Keratinocyte (primary cell): Measurements from ENCODE around the gene KCNT2. TPM values are rescaled to one million over a fixed set of nuclear protein-coding genes. Genes with fewer than 3 reads are reported as not detected.

Source experiments
- DNase-seq: peaks from one replicate; pipeline ENCODE4 v3.0.0-alpha.2; 2011; ENCODE audit warnings: low read depth, missing footprints, low spot score
- FAIRE-seq: peaks from 2 replicates; lab custom pipeline; 2011; peaks lifted over from hg19 to GRCh38; lab: Jason Lieb, UNC
- H2AFZ ChIP-seq: 2 replicates; pipeline ENCODE4 v1.6.0; 2012; ENCODE audit warnings: low read length, control low read depth, inconsistent platforms; ENCODE audit not compliant: control insufficient read depth
- H3K27ac ChIP-seq: 2 replicates; pipeline ENCODE4 v1.5.1; 2011; ENCODE audit warnings: low read length; ENCODE audit not compliant: control insufficient read depth, insufficient read depth
- H3K27me3 ChIP-seq: 3 replicates; pipeline ENCODE4 v1.6.0; 2011; ENCODE audit warnings: low read length; ENCODE audit not compliant: control insufficient read depth, insufficient read depth; ENCODE audit errors: extremely low read depth
- H3K36me3 ChIP-seq, 2 experiments: 2 replicates in 1 of 2; 3 replicates in 1 of 2; pipeline ENCODE4 v1.5.1; 2011; ENCODE audit warnings: low read length in 2 of 2, mild to moderate bottlenecking in 1 of 2; ENCODE audit not compliant: control insufficient read depth in 2 of 2, insufficient read depth in 2 of 2; ENCODE audit errors: extremely low read depth in 1 of 2
- H3K4me1 ChIP-seq: 3 replicates; pipeline ENCODE4 v1.5.1; 2011; ENCODE audit warnings: low read length; ENCODE audit not compliant: control insufficient read depth, insufficient read depth; ENCODE audit errors: extremely low read depth
- H3K4me2 ChIP-seq: 3 replicates; pipeline ENCODE4 v1.6.0; 2011; ENCODE audit warnings: low read depth, low read length; ENCODE audit not compliant: control insufficient read depth, insufficient read depth; ENCODE audit errors: extremely low read depth
- H3K4me3 ChIP-seq, 3 experiments: fragments of 200-600 bp in 1 of 3; sonication (generic) in 1 of 3; 2 replicates in 2 of 3; 3 replicates in 1 of 3; pipeline ENCODE4 v1.5.1; 2011 to 2016; ENCODE audit warnings: low read length in 3 of 3, mild to moderate bottlenecking in 3 of 3, control low read depth in 2 of 3, inconsistent platforms in 1 of 3, low read depth in 1 of 3, mixed read lengths in 1 of 3, mixed run types in 1 of 3, moderate library complexity in 1 of 3; ENCODE audit not compliant: control insufficient read depth in 2 of 3, insufficient read depth in 2 of 3; ENCODE audit errors: extremely low read depth in 1 of 3
- H3K79me2 ChIP-seq: 2 replicates; pipeline ENCODE4 v1.6.0; 2012; ENCODE audit warnings: low read length; ENCODE audit not compliant: control insufficient read depth, insufficient read depth
- H3K9ac ChIP-seq: 3 replicates; pipeline ENCODE4 v1.6.0; 2011; ENCODE audit warnings: low read length; ENCODE audit not compliant: control insufficient read depth, insufficient read depth; ENCODE audit errors: extremely low read depth
- H3K9me1 ChIP-seq: 3 replicates; pipeline ENCODE4 v1.6.0; 2011; ENCODE audit warnings: low read length; ENCODE audit not compliant: control insufficient read depth, insufficient read depth; ENCODE audit errors: extremely low read depth
- H3K9me3 ChIP-seq: 2 replicates; pipeline ENCODE4 v1.5.1; 2012; ENCODE audit warnings: low read depth, low read length; ENCODE audit not compliant: control insufficient read depth
- H4K20me1 ChIP-seq: 3 replicates; pipeline ENCODE4 v1.6.0; 2011; ENCODE audit warnings: low read length; ENCODE audit not compliant: control insufficient read depth, insufficient read depth; ENCODE audit errors: extremely low read depth
- EZH2 ChIP-seq: IDR thresholded peaks from one replicate; pipeline ENCODE4 v1.6.1; 2012; ENCODE audit warnings: inconsistent platforms, mild to moderate bottlenecking, low read length, moderate library complexity
- dilution Hi-C: fragments of 300-500 bp; cut with MboI; formaldehyde crosslinking; loops from one replicate; pipeline ENCODE4 v1.7.0; 2020; ENCODE audit warnings: low sequenced_read_pairs; ENCODE audit not compliant: extremely low pct_ligation_motif_present
- polyA plus RNA-seq, 5 experiments: library from polyadenylated mRNA; depleted of rRNA in 3 of 5; stranded (reverse) in 3 of 5; stranded (forward) in 1 of 5; unstranded in 1 of 5; fragments of >200 nt; gene quantifications; 1 replicate in 1 of 5; 2 replicates in 3 of 5; 3 replicates in 1 of 5; pipeline versions ENCODE4 v1.2.1 to v1.2.3, GENCODE V29; 2011 to 2012; ENCODE audit warnings: missing spikeins in 2 of 5, low read depth in 1 of 5, low replicate concordance in 1 of 5
- TF ChIP-seq, protein P1 (sequence below), 3 experiments: IDR thresholded peaks in 1 of 3; conservative IDR thresholded peaks in 1 of 3; optimal IDR thresholded peaks in 1 of 3; 2 replicates in 2 of 3; 3 replicates in 1 of 3; pipeline versions ENCODE3 to v1.5.1; 2011; ENCODE audit warnings: low read length in 3 of 3, mild to moderate bottlenecking in 3 of 3, moderate library complexity in 2 of 3, control low read depth in 1 of 3, inconsistent platforms in 1 of 3; ENCODE audit not compliant: insufficient read depth in 2 of 3; ENCODE audit errors: extremely low read depth in 1 of 3

Gene KCNT2
- polyA plus RNA-seq, 1 donor (not counting 4 experiments of a cell fraction or from before 2014, with no cell fraction given): not detected

DNA sequence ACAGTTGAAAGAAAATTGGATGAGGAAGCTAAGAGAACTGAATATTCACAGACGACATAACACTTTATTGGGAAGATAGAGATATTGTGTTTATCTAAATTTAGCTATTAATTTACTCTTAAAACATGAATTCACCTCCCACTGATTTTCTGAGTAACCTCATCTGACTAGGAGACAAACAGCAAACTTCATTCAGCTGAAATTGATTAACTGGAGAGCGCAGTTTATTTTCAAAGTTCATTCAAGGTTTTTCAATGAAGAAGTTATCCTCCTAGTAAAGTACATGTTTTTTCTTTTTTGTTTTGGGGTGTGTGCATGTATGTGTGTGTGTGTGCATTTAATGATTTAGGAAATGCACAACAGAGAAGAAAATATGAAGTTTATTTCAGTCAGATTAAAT is 215.0 kb downstream of the KCNT2 start:
- dilution Hi-C loops: no loop called here
- Histone ChIP-seq H3K9me1 (no peaks in the 10 kb centered on the region), H3K4me1 (no peaks in the 10 kb centered on the region), H3K79me2 (no peaks in the 10 kb centered on the region), H3K27me3 (no peaks in the 10 kb centered on the region), H3K4me3 (no peak overlapping the region), H4K20me1 (no peaks in the 10 kb centered on the region), H3K4me2 (no peak overlapping the region), H3K27ac (no peak overlapping the region), H3K9ac (no peak overlapping the region), H3K36me3 (no peaks in the 10 kb centered on the region), H2AFZ (no peak overlapping the region), H3K9me3 (no peaks in the 10 kb centered on the region)
- no peak for FAIRE-seq
- DNase-seq: no peak
- TF ChIP-seq, protein P1, sequence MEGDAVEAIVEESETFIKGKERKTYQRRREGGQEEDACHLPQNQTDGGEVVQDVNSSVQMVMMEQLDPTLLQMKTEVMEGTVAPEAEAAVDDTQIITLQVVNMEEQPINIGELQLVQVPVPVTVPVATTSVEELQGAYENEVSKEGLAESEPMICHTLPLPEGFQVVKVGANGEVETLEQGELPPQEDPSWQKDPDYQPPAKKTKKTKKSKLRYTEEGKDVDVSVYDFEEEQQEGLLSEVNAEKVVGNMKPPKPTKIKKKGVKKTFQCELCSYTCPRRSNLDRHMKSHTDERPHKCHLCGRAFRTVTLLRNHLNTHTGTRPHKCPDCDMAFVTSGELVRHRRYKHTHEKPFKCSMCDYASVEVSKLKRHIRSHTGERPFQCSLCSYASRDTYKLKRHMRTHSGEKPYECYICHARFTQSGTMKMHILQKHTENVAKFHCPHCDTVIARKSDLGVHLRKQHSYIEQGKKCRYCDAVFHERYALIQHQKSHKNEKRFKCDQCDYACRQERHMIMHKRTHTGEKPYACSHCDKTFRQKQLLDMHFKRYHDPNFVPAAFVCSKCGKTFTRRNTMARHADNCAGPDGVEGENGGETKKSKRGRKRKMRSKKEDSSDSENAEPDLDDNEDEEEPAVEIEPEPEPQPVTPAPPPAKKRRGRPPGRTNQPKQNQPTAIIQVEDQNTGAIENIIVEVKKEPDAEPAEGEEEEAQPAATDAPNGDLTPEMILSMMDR (optimal IDR thresholded peaks at IDR 0.05 in 1 of 3, IDR thresholded peaks at IDR 0.05 in 1 of 3, conservative IDR thresholded peaks at IDR 0.05 in 1 of 3; ENCODE audit: extremely low read depth in 1 of 3, insufficient read depth in 2 of 3, low read length in 3 of 3): no peak
- TF ChIP-seq EZH2: no peak

DNA sequence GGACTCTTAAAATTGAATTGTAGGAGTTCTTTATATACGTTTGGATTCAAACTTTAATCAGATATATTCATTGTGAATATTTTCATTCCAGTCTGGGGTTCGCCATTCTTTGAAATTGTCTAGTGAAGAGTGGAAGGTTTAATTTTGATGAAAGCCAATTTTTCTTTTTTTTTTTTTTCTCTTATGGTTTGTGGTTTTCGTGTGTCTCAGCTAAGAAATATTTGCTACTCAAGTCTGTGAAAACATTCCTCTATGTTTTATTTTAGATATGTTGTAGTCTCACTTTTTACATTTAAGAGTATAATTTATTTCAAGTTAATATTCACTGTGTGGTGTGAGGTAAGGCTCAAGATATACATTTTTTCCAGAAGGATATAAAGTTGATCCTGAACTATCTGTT is 220.5 kb downstream of the KCNT2 start:
- Histone ChIP-seq H3K9ac (no peak overlapping the region), H3K36me3 (no peaks in the 10 kb centered on the region), H3K4me1 (no peaks in the 10 kb centered on the region), H3K9me3 (no peaks in the 10 kb centered on the region), H2AFZ (no peak overlapping the region), H3K4me2 (no peak overlapping the region), H3K9me1 (no peaks in the 10 kb centered on the region), H3K27me3 (no peaks in the 10 kb centered on the region), H3K79me2 (no peaks in the 10 kb centered on the region), H3K27ac (no peak overlapping the region), H4K20me1 (no peaks in the 10 kb centered on the region), H3K4me3 (no peak overlapping the region)
- TF ChIP-seq, protein P1 (optimal IDR thresholded peaks at IDR 0.05 in 1 of 3, IDR thresholded peaks at IDR 0.05 in 1 of 3, conservative IDR thresholded peaks at IDR 0.05 in 1 of 3; ENCODE audit: extremely low read depth in 1 of 3, insufficient read depth in 2 of 3, low read length in 3 of 3): no peak
- no peak for TF ChIP-seq EZH2
- dilution Hi-C loops: no loop called here
- FAIRE-seq (no peak), DNase-seq (no peak)
